HepG2 (cell line): ENCODE data around the gene LAMC3. TPM values are rescaled to one million over a fixed set of nuclear protein-coding genes. Genes with fewer than 3 reads are reported as not detected.

Source experiments
- ATAC-seq: fragments of 200-7000 bp; cut with Tn5 transposase; 3 replicates; pipeline ENCODE4 v1.9.1; 2020; ENCODE audit warnings: mild to moderate bottlenecking, moderate library complexity
- BruUV-seq: library from RNA; stranded (reverse); fragments of 400-500 nt; replicated peaks from 2 replicates; lab custom pipeline; 2021; lab: Mats Ljungman, UMichigan
- CTCF ChIA-PET: fragments of 300-600 bp; formaldehyde crosslinking; extraction: SDS; loops from one replicate; lab custom pipeline; 2021; ENCODE audit warnings: low total read pairs, inconsistent platforms, low intra/inter-chr PET ratio; lab: Yijun Ruan, JAX
- POLR2A ChIA-PET: fragments of 350-600 bp; sonication (Branson Sonifier 250); formaldehyde crosslinking; loops from one replicate; lab custom pipeline; 2020; ENCODE audit warnings: antibody characterized with exemption, inconsistent platforms; lab: Yijun Ruan, JAX
- DNase-seq: peaks from one replicate; pipeline ENCODE4 v3.0.0-alpha.2; 2015; ENCODE audit warnings: low spot score
- FAIRE-seq: peaks from 3 replicates; lab custom pipeline; 2011; peaks lifted over from hg19 to GRCh38; lab: Jason Lieb, UNC
- H2AFZ ChIP-seq: one replicate; pipeline ENCODE4 v1.6.1; 2011; ENCODE audit warnings: low read length, inconsistent platforms
- H3K27ac ChIP-seq: fragments of 300-600 bp; 3 replicates; pipeline ENCODE4 v1.8.0; 2011; ENCODE audit warnings: mixed run types, mild to moderate bottlenecking, mixed read lengths, low read length, inconsistent platforms; ENCODE audit not compliant: insufficient read depth; ENCODE audit errors: extremely low read length
- H3K27me3 ChIP-seq, 2 experiments: fragments of 200-600 bp in 1 of 2; 2 replicates in 1 of 2; 3 replicates in 1 of 2; pipeline versions ENCODE4 v1.6.0 to v1.8.0; 2011; ENCODE audit warnings: low read length in 2 of 2, mild to moderate bottlenecking in 2 of 2, moderate library complexity in 2 of 2, inconsistent platforms in 1 of 2; ENCODE audit not compliant: insufficient read depth in 2 of 2, control insufficient read depth in 1 of 2
- H3K36me3 ChIP-seq, 2 experiments: fragments of 200-600 bp in 1 of 2; replicated peaks in 1 of 2; 2 replicates in 1 of 2; 3 replicates in 1 of 2; pipeline versions ENCODE4 v1.5.1 to v1.8.0; 2011; ENCODE audit warnings: low read length in 2 of 2, inconsistent platforms in 1 of 2; ENCODE audit not compliant: insufficient read depth in 2 of 2, control insufficient read depth in 1 of 2
- H3K4me1 ChIP-seq: 2 replicates; pipeline ENCODE4 v1.5.1; 2012; ENCODE audit warnings: low read length, inconsistent platforms; ENCODE audit not compliant: insufficient read depth
- H3K4me2 ChIP-seq: 2 replicates; pipeline ENCODE4 v1.6.0; 2011; ENCODE audit warnings: low read depth, low read length, inconsistent platforms
- H3K4me3 ChIP-seq, 3 experiments: fragments of 200-600 bp in 1 of 3; sonication (generic), shearing (Covaris generic) in 1 of 3; replicated peaks in 1 of 3; 2 replicates each; pipeline ENCODE4 v1.5.1; 2011 to 2016; ENCODE audit warnings: low read length in 3 of 3, inconsistent platforms in 2 of 3, low read depth in 2 of 3, mild to moderate bottlenecking in 2 of 3, control low read depth in 1 of 3, mixed read lengths in 1 of 3; ENCODE audit not compliant: insufficient read depth in 1 of 3
- H3K79me2 ChIP-seq: one replicate; pipeline ENCODE4 v1.6.1; 2011; ENCODE audit warnings: low read length, inconsistent platforms; ENCODE audit not compliant: insufficient read depth
- H3K9ac ChIP-seq: 2 replicates; pipeline ENCODE4 v1.6.0; 2011; ENCODE audit warnings: mild to moderate bottlenecking, low read depth, low read length, inconsistent platforms; ENCODE audit not compliant: insufficient read depth
- H3K9me3 ChIP-seq: 2 replicates; pipeline ENCODE4 v1.5.1; 2012; ENCODE audit warnings: mild to moderate bottlenecking, low read length
- H4K20me1 ChIP-seq: 2 replicates; pipeline ENCODE4 v1.6.0; 2011; ENCODE audit warnings: inconsistent platforms, mild to moderate bottlenecking, low read length, moderate library complexity; ENCODE audit not compliant: insufficient read depth
- AKAP8 ChIP-seq: sonication (generic); formaldehyde crosslinking; IDR thresholded peaks from 2 replicates; pipeline ENCODE4 v1.5.1; 2020; ENCODE audit warnings: mild to moderate bottlenecking, missing genetic modification reagents
- CBFB ChIP-seq: sonication (generic); formaldehyde crosslinking; IDR thresholded peaks from 2 replicates; pipeline ENCODE4 v1.4.0; 2020; ENCODE audit warnings: missing genetic modification reagents
- ETV6 ChIP-seq: sonication (generic); formaldehyde crosslinking; conservative IDR thresholded peaks from 2 replicates; pipeline ENCODE4 v1.4.0; 2020; ENCODE audit warnings: missing genetic modification reagents
- LCORL ChIP-seq, 2 experiments: fragments of 450-650 bp in 1 of 2; sonication (generic) in 1 of 2; formaldehyde crosslinking in 1 of 2; IDR thresholded peaks; 2 replicates each; pipeline versions ENCODE4 v1.5.0 to v1.6.1; 2017 to 2020; ENCODE audit warnings: antibody characterized with exemption in 1 of 2, missing genetic modification reagents in 1 of 2
- SP1 ChIP-seq, 2 experiments: fragments of 450-650 bp in 1 of 2; sonication (generic) in 1 of 2; formaldehyde crosslinking in 1 of 2; IDR thresholded peaks; 2 replicates each; pipeline versions ENCODE4 v1.4.0 to v1.6.1; 2016 to 2020; ENCODE audit warnings: missing genetic modification reagents in 1 of 2
- ZNF10 ChIP-seq: sonication (generic); formaldehyde crosslinking; IDR thresholded peaks from 2 replicates; pipeline ENCODE4 v1.4.0; 2020; ENCODE audit warnings: mild to moderate bottlenecking, low read depth, missing genetic modification reagents, borderline replicate concordance
- ZNF629 ChIP-seq: sonication (generic); formaldehyde crosslinking; conservative IDR thresholded peaks from 2 replicates; pipeline ENCODE4 v1.5.0; 2020; ENCODE audit warnings: missing genetic modification reagents
- ZNF713 ChIP-seq: sonication (generic); formaldehyde crosslinking; IDR thresholded peaks from 2 replicates; pipeline ENCODE4 v1.4.0; 2020; ENCODE audit warnings: mild to moderate bottlenecking, missing genetic modification reagents
- ZNF788 ChIP-seq: sonication (generic); formaldehyde crosslinking; IDR thresholded peaks from 2 replicates; pipeline ENCODE4 v1.5.0; 2020; ENCODE audit warnings: mild to moderate bottlenecking, missing genetic modification reagents, borderline replicate concordance
- ZSCAN29 ChIP-seq: sonication (generic); formaldehyde crosslinking; conservative IDR thresholded peaks from 2 replicates; pipeline ENCODE4 v1.4.0; 2020; ENCODE audit warnings: mild to moderate bottlenecking, missing genetic modification reagents
- WGBS: methylation state at CpG from one replicate; pipeline ENCODE4 v1.1.6; 2017; ENCODE audit warnings: low lambda C conversion rate; 5-methylcytosine and 5-hydroxymethylcytosine counted together
- in situ Hi-C: cut with HindIII; loops from 2 replicates; pipeline ENCODE4 v1.10.0; 2017; ENCODE audit warnings: low pct_unique_long_range_greater_than_20kb; ENCODE audit not compliant: extremely low pct_ligation_motif_present
- intact Hi-C: fragments of 100-400 bp; cut with micrococcal nuclease; formaldehyde crosslinking; loops from one replicate; pipeline ENCODE4 v1.10.0; 2022; ENCODE audit not compliant: unreplicated experiment
- polyA plus RNA-seq, 8 experiments: library from polyadenylated mRNA; depleted of rRNA in 3 of 8; stranded (reverse) in 7 of 8; unstranded in 1 of 8; fragments of >200 nt; fragmentation: Illumina TruSeq in 4 of 8; extraction: Trizol in 4 of 8; gene quantifications; 2 replicates each; pipeline versions ENCODE4 v1.2.1 to v1.2.3, GENCODE V29; 2011 to 2016; ENCODE audit warnings: low read depth in 4 of 8, missing spikeins in 1 of 8, mixed read lengths in 1 of 8; ENCODE audit not compliant: insufficient read depth in 1 of 8
- total RNA-seq, 5 experiments: library from RNA; depleted of rRNA; stranded (reverse); fragments of >200 nt; fragmentation: Illumina TruSeq; extraction: Trizol; gene quantifications; 2 replicates each; pipeline ENCODE4 v1.2.3, GENCODE V29; 2016; ENCODE audit warnings: low read depth in 1 of 5

The LAMC3 gene
- total and polyA plus RNA-seq, 2 of the 13 experiments (the other 11 are each of a cell fraction or from before 2014, with no cell fraction given), result 0.07 to 0.57 TPM

GRCh38 chr9:130975932-130976841, 32.8 kb upstream of the LAMC3 start:
- H3K79me2 ChIP-seq, result no peaks in the 10 kb centered on the region
- H4K20me1 ChIP-seq, result no peaks in the 10 kb centered on the region
- no TSS peak for BruUV-seq
- H3K4me2 ChIP-seq, result no peak overlapping the region
- no peak overlapping the region for H2AFZ ChIP-seq
- peak; percentile 70 for TF ChIP-seq ZNF629
- TF ChIP-seq CBFB (CRISPR knock-in tag), result no peak
- no peak for TF ChIP-seq ZSCAN29
- no peak for TF ChIP-seq ZNF788 (CRISPR knock-in tag)
- TF ChIP-seq ZNF10, result no peak
- H3K4me3 ChIP-seq, result no peak overlapping the region
- POLR2A ChIA-PET, result no interaction called here
- CTCF ChIA-PET, result no interaction called here
- 36% methylated on average over 5 of the region's 13 CpGs for WGBS
- no peaks in the 10 kb centered on the region for H3K9me3 ChIP-seq
- in situ Hi-C loops, result no loop called here
- peaks cover 25 to 89% of the 10 kb centered on the region in 2 experiments for H3K27me3 ChIP-seq
- H3K4me1 ChIP-seq, result no peaks in the 10 kb centered on the region
- no peak for FAIRE-seq
- no peaks in the 10 kb centered on the region for H3K36me3 ChIP-seq
- ATAC-seq, result no peak
- intact Hi-C loops, result no loop called here
- H3K27ac ChIP-seq, result no peak overlapping the region
- H3K9ac ChIP-seq, result no peak overlapping the region
- DNase-seq, result no peak

DNA sequence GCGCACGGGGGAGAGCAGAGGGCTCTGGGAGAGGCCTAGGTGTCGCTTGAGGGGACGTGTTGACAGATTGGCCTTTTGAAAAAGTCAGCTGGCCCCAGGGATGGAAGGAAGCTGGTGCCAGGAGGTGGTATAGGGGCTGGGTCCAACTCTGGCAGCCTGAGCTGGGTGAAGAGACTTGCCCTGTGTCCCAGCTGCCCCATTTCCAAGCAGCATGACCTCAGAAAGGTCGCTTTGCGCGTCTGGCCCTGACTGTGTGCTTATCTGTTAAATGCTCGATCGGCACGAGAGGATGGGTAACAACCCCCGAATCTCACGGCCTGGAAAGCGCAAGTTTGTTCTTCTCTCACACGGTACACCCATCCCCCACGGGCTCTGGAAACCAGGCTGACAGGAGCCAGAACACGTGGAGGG, 31.2 kb upstream of the LAMC3 start:
- H3K27ac ChIP-seq, result no peak overlapping the region
- intact Hi-C loops (no loop called here), in situ Hi-C loops (no loop called here)
- H4K20me1 ChIP-seq, result no peaks in the 10 kb centered on the region
- WGBS, result 32% methylated on average over 13 of the region's 16 CpGs
- no peaks in the 10 kb centered on the region for H3K9me3 ChIP-seq
- ATAC-seq, result no peak
- TF ChIP-seq ZNF713 (CRISPR knock-in tag) (no peak), ETV6 (CRISPR knock-in tag) (no peak), AKAP8 (no peak), SP1 (IDR thresholded peaks at IDR 0.05) (no peak), SP1 (CRISPR knock-in tag; IDR thresholded peaks at IDR 0.05) (no peak), LCORL (IDR thresholded peaks at IDR 0.05) (no peak), LCORL (CRISPR knock-in tag; IDR thresholded peaks at IDR 0.05) (no peak)
- no peaks in the 10 kb centered on the region for H3K36me3 ChIP-seq
- no peak overlapping the region for H3K4me3 ChIP-seq
- no peak for FAIRE-seq
- H3K4me1 ChIP-seq, result no peaks in the 10 kb centered on the region
- no peak overlapping the region for H3K4me2 ChIP-seq
- H3K79me2 ChIP-seq, result no peaks in the 10 kb centered on the region
- peaks cover 20 to 89% of the 10 kb centered on the region in 2 experiments for H3K27me3 ChIP-seq
- ChIA-PET POLR2A (no interaction called here), CTCF (no interaction called here)
- H3K9ac ChIP-seq, result no peak overlapping the region
- no peak for DNase-seq
- H2AFZ ChIP-seq, result no peak overlapping the region
- BruUV-seq, result no TSS peak
